A549 (cell line): ENCODE measurements around the gene GOSR2.

Experiments used
- CBX2 ChIP-seq: fragments of 200-600 bp; sonication (generic); IDR thresholded peaks from 2 replicates; pipeline ENCODE4 v1.6.1; 2016; ENCODE audit warnings: low read depth, mild to moderate bottlenecking, borderline replicate concordance
- CHD2 ChIP-seq: fragments of 150-350 bp; IDR thresholded peaks from 2 replicates; pipeline ENCODE4 v1.6.1; 2014; ENCODE audit warnings: low read length; ENCODE audit not compliant: partially characterized antibody
- EP300 ChIP-seq, 2 experiments: fragments of >200 bp; sonication (Bioruptor Twin); formaldehyde crosslinking; IDR thresholded peaks; 2 replicates in 1 of 2; 3 replicates in 1 of 2; pipeline ENCODE4 v1.6.1; 2016 to 2017
- HEYL ChIP-seq: fragments of 250-450 bp; sonication (Bioruptor Pico); IDR thresholded peaks from 2 replicates; pipeline ENCODE4 v1.8.0; 2021; ENCODE audit warnings: mild to moderate bottlenecking, moderate library complexity
- HOXA7 ChIP-seq: fragments of 250-450 bp; sonication (Bioruptor Pico); IDR thresholded peaks from 2 replicates; pipeline ENCODE4 v1.5.0; 2020; ENCODE audit warnings: mild to moderate bottlenecking, moderate library complexity
- PBX3 ChIP-seq: IDR thresholded peaks from 2 replicates; pipeline ENCODE4 v1.6.1; 2012
- POLR2A ChIP-seq: IDR thresholded peaks from 2 replicates; pipeline ENCODE4 v1.6.1; 2012; ENCODE audit warnings: mild to moderate bottlenecking, low read length
- RAD21 ChIP-seq, 2 experiments: fragments of >200 bp in 1 of 2; sonication (Bioruptor Twin) in 1 of 2; formaldehyde crosslinking in 1 of 2; IDR thresholded peaks in 1 of 2; conservative IDR thresholded peaks in 1 of 2; 2 replicates in 1 of 2; 3 replicates in 1 of 2; pipeline ENCODE4 v1.6.1; 2012 to 2018; ENCODE audit warnings: inconsistent platforms in 1 of 2
- RCOR1 ChIP-seq: fragments of 150-350 bp; IDR thresholded peaks from 2 replicates; pipeline ENCODE4 v1.6.1; 2014; ENCODE audit warnings: antibody characterized with exemption, low read length, low read depth
- TF ChIP-seq, protein P1 (sequence below): fragments of 200-600 bp; sonication (generic); IDR thresholded peaks from 2 replicates; pipeline ENCODE4 v1.6.1; 2016; ENCODE audit warnings: antibody characterized with exemption, mild to moderate bottlenecking, moderate library complexity
- TF ChIP-seq, protein P2 (sequence below): fragments of >200 bp; sonication (Bioruptor Twin); formaldehyde crosslinking; IDR thresholded peaks from 3 replicates; pipeline ENCODE4 v1.5.1; 2016

GRCh38 chr17:46949291-46950174 lies 26.6 kb downstream of the GOSR2 start:
- TF ChIP-seq, protein P1, sequence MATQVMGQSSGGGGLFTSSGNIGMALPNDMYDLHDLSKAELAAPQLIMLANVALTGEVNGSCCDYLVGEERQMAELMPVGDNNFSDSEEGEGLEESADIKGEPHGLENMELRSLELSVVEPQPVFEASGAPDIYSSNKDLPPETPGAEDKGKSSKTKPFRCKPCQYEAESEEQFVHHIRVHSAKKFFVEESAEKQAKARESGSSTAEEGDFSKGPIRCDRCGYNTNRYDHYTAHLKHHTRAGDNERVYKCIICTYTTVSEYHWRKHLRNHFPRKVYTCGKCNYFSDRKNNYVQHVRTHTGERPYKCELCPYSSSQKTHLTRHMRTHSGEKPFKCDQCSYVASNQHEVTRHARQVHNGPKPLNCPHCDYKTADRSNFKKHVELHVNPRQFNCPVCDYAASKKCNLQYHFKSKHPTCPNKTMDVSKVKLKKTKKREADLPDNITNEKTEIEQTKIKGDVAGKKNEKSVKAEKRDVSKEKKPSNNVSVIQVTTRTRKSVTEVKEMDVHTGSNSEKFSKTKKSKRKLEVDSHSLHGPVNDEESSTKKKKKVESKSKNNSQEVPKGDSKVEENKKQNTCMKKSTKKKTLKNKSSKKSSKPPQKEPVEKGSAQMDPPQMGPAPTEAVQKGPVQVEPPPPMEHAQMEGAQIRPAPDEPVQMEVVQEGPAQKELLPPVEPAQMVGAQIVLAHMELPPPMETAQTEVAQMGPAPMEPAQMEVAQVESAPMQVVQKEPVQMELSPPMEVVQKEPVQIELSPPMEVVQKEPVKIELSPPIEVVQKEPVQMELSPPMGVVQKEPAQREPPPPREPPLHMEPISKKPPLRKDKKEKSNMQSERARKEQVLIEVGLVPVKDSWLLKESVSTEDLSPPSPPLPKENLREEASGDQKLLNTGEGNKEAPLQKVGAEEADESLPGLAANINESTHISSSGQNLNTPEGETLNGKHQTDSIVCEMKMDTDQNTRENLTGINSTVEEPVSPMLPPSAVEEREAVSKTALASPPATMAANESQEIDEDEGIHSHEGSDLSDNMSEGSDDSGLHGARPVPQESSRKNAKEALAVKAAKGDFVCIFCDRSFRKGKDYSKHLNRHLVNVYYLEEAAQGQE = no peak
- TF ChIP-seq, protein P2, sequence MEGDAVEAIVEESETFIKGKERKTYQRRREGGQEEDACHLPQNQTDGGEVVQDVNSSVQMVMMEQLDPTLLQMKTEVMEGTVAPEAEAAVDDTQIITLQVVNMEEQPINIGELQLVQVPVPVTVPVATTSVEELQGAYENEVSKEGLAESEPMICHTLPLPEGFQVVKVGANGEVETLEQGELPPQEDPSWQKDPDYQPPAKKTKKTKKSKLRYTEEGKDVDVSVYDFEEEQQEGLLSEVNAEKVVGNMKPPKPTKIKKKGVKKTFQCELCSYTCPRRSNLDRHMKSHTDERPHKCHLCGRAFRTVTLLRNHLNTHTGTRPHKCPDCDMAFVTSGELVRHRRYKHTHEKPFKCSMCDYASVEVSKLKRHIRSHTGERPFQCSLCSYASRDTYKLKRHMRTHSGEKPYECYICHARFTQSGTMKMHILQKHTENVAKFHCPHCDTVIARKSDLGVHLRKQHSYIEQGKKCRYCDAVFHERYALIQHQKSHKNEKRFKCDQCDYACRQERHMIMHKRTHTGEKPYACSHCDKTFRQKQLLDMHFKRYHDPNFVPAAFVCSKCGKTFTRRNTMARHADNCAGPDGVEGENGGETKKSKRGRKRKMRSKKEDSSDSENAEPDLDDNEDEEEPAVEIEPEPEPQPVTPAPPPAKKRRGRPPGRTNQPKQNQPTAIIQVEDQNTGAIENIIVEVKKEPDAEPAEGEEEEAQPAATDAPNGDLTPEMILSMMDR = no peak
- TF ChIP-seq CBX2 = no peak
- no peak for TF ChIP-seq PBX3
- no peak for TF ChIP-seq POLR2A
- TF ChIP-seq EP300 (IDR thresholded peaks at IDR 0.05) = no peak
- no peak for TF ChIP-seq CHD2
- TF ChIP-seq HEYL (CRISPR knock-in tag) = no peak
- no peak for TF ChIP-seq RCOR1
- TF ChIP-seq RAD21 (conservative IDR thresholded peaks at IDR 0.05 in 1 of 2, IDR thresholded peaks at IDR 0.05 in 1 of 2) = no peak
- TF ChIP-seq HOXA7 = no peak
